Measurements from ENCODE around the gene BMPR1A.

BMPR1A gene

GRCh38 chr10:86905429-86905828 lies 149.0 kb downstream of the BMPR1A start:
- no peaks in the 10 kb centered on the region for H3K36me3 ChIP-seq (ENCODE audit: control insufficient read depth, low read length)
- peaks cover 12% of the 10 kb centered on the region; the same call in 1 of the 2 replicates for H3K27me3 ChIP-seq (ENCODE audit: control insufficient read depth, low read length)

GRCh38 chr10:86914734-86915133 lies 158.3 kb downstream of the BMPR1A start:
- Histone ChIP-seq H3K9me3 (ENCODE audit: control insufficient read depth, insufficient read depth, low read length) (no peaks in the 10 kb centered on the region), H3K4me2 (ENCODE audit: low read length) (no peak overlapping the region), H3K36me3 (ENCODE audit: control insufficient read depth, low read length) (no peaks in the 10 kb centered on the region), H4K20me1 (ENCODE audit: control insufficient read depth, insufficient read depth, low read depth, low read length) (no peaks in the 10 kb centered on the region), H3K4me3 (ENCODE audit: low read length) (no peak overlapping the region), H3K27ac (ENCODE audit: low read depth, low read length) (no peak overlapping the region), H3K79me2 (ENCODE audit: control insufficient read depth, low read length) (no peaks in the 10 kb centered on the region), H3K4me1 (ENCODE audit: control insufficient read depth, low read length) (no peaks in the 10 kb centered on the region), H3K9me2 (replicated peaks; ENCODE audit: control insufficient read depth, low read length) (no peaks in the 10 kb centered on the region), H3K27me3 (ENCODE audit: control insufficient read depth, low read length) (no peaks in the 10 kb centered on the region), H3F3A (ENCODE audit: control insufficient read depth, insufficient read depth) (no peaks in the 10 kb centered on the region)
- TF ChIP-seq, protein P1, sequence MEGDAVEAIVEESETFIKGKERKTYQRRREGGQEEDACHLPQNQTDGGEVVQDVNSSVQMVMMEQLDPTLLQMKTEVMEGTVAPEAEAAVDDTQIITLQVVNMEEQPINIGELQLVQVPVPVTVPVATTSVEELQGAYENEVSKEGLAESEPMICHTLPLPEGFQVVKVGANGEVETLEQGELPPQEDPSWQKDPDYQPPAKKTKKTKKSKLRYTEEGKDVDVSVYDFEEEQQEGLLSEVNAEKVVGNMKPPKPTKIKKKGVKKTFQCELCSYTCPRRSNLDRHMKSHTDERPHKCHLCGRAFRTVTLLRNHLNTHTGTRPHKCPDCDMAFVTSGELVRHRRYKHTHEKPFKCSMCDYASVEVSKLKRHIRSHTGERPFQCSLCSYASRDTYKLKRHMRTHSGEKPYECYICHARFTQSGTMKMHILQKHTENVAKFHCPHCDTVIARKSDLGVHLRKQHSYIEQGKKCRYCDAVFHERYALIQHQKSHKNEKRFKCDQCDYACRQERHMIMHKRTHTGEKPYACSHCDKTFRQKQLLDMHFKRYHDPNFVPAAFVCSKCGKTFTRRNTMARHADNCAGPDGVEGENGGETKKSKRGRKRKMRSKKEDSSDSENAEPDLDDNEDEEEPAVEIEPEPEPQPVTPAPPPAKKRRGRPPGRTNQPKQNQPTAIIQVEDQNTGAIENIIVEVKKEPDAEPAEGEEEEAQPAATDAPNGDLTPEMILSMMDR (IDR thresholded peaks at IDR 0.05; ENCODE audit: low read depth, low read length, poor library complexity, severe bottlenecking) = no peak
- TF ChIP-seq EZH2phosphoT487 (IDR thresholded peaks at IDR 0.05; ENCODE audit: borderline replicate concordance, low read length) = no peak

More at GRCh38 chr10:86905429-86905828, 149.0 kb downstream of the BMPR1A start:
- H3F3A ChIP-seq (ENCODE audit: control insufficient read depth, insufficient read depth) = no peaks in the 10 kb centered on the region
- H3K9me2 ChIP-seq (replicated peaks; ENCODE audit: control insufficient read depth, low read length) = no peaks in the 10 kb centered on the region
- H3K4me3 ChIP-seq (ENCODE audit: low read length) = no peak overlapping the region
- no peaks in the 10 kb centered on the region for H4K20me1 ChIP-seq (ENCODE audit: control insufficient read depth, insufficient read depth, low read depth, low read length)
- H3K9me3 ChIP-seq (ENCODE audit: control insufficient read depth, insufficient read depth, low read length) = no peaks in the 10 kb centered on the region
- H3K4me2 ChIP-seq (ENCODE audit: low read length) = no peak overlapping the region
- H3K4me1 ChIP-seq (ENCODE audit: control insufficient read depth, low read length) = no peaks in the 10 kb centered on the region
- TF ChIP-seq, protein P1 (IDR thresholded peaks at IDR 0.05; ENCODE audit: low read depth, low read length, poor library complexity, severe bottlenecking) = no peak
- no peak for TF ChIP-seq EZH2phosphoT487 (IDR thresholded peaks at IDR 0.05; ENCODE audit: borderline replicate concordance, low read length)
- H3K79me2 ChIP-seq (ENCODE audit: control insufficient read depth, low read length) = no peaks in the 10 kb centered on the region
- H3K27ac ChIP-seq (ENCODE audit: low read depth, low read length) = no peak overlapping the region

- H3K27ac ChIP-seq (ENCODE audit: low read depth, low read length) = no peak overlapping the region
- no peaks in the 10 kb centered on the region for H3K27me3 ChIP-seq (ENCODE audit: control insufficient read depth, low read length)
- no peaks in the 10 kb centered on the region for H3F3A ChIP-seq (ENCODE audit: control insufficient read depth, insufficient read depth)
- no peak overlapping the region for H3K4me3 ChIP-seq (ENCODE audit: low read length)
- no peaks in the 10 kb centered on the region for H3K9me2 ChIP-seq (replicated peaks; ENCODE audit: control insufficient read depth, low read length)
- no peaks in the 10 kb centered on the region for H3K79me2 ChIP-seq (ENCODE audit: control insufficient read depth, low read length)
- no peaks in the 10 kb centered on the region for H3K9me3 ChIP-seq (ENCODE audit: control insufficient read depth, insufficient read depth, low read length)
- no peaks in the 10 kb centered on the region for H3K36me3 ChIP-seq (ENCODE audit: control insufficient read depth, low read length)
- TF ChIP-seq EZH2phosphoT487 (IDR thresholded peaks at IDR 0.05; ENCODE audit: borderline replicate concordance, low read length) = no peak
- TF ChIP-seq, protein P1 (IDR thresholded peaks at IDR 0.05; ENCODE audit: low read depth, low read length, poor library complexity, severe bottlenecking) = no peak
- H3K4me1 ChIP-seq (ENCODE audit: control insufficient read depth, low read length) = no peaks in the 10 kb centered on the region
- H4K20me1 ChIP-seq (ENCODE audit: control insufficient read depth, insufficient read depth, low read depth, low read length) = no peaks in the 10 kb centered on the region
- no peak overlapping the region for H3K4me2 ChIP-seq (ENCODE audit: low read length)
These were observed 161.6 kb downstream of the BMPR1A start for GRCh38 chr10:86918022-86918471.

Data from DOHH2 (cell line).